ENCODE results near the gene ING1.
A peak's percentile ranks its signal among the peaks of the same experiment; 100 is the strongest.

ING1 gene

DNA sequence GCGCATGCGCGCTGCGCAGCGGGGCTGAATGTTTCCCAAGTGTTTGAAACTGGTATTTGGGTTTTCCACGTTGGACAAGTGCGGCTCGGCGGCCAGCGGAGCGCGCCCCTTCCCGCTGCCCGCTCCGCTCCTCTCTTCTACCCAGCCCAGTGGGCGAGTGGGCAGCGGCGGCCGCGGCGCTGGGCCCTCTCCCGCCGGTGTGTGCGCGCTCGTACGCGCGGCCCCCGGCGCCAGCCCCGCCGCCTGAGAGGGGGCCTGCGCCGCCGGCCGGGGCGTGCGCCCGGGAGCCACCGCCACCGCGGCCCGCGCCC lies at the start of gene ING1:
Gene ING1, plus strand, starts transcription at position 59 of the 311 bp plus-strand sequence. CDS start 450 bp downstream, outside the sequence.
- ATAC-seq (ENCODE audit: low read depth) (no peak), DNase-seq (ENCODE audit: low spot score) (no peak)
- Histone ChIP-seq H3K4me3 (ENCODE audit: severe bottlenecking) (peak within 1 kb of the TSS; percentile 72), H3K4me1 (ENCODE audit: insufficient read depth, poor library complexity, severe bottlenecking) (peaks cover 4% of the 10 kb centered on the region), H3K9me3 (ENCODE audit: severe bottlenecking) (no peaks in the 10 kb centered on the region), H3K27me3 (ENCODE audit: insufficient read depth, poor library complexity, severe bottlenecking) (no peaks in the 10 kb centered on the region), H3K36me3 (ENCODE audit: low read depth) (no peaks in the 10 kb centered on the region), H3K27ac (ENCODE audit: poor library complexity, severe bottlenecking) (peak within 1 kb of the TSS; percentile 83)
- no peak for TF ChIP-seq CTCF (IDR thresholded peaks at IDR 0.05; ENCODE audit: poor library complexity, severe bottlenecking)

GRCh38 chr13:110664041-110664440 lies 49.5 kb upstream of the ING1 start:
- no peak for TF ChIP-seq CTCF (IDR thresholded peaks at IDR 0.05; ENCODE audit: poor library complexity, severe bottlenecking)
- Histone ChIP-seq H3K36me3 (ENCODE audit: low read depth) (peaks cover 76% of the 10 kb centered on the region), H3K9me3 (ENCODE audit: severe bottlenecking) (peaks cover 4% of the 10 kb centered on the region), H3K27ac (ENCODE audit: poor library complexity, severe bottlenecking) (no peak overlapping the region), H3K4me1 (ENCODE audit: insufficient read depth, poor library complexity, severe bottlenecking) (no peaks in the 10 kb centered on the region), H3K27me3 (ENCODE audit: insufficient read depth, poor library complexity, severe bottlenecking) (no peaks in the 10 kb centered on the region), H3K4me3 (ENCODE audit: severe bottlenecking) (no peak overlapping the region)
- ATAC-seq (ENCODE audit: low read depth) (no peak), DNase-seq (ENCODE audit: low spot score) (no peak)

- ATAC-seq (ENCODE audit: low read depth) (no peak), DNase-seq (ENCODE audit: low spot score) (no peak)
- Histone ChIP-seq H3K4me1 (ENCODE audit: insufficient read depth, poor library complexity, severe bottlenecking) (no peaks in the 10 kb centered on the region), H3K27ac (ENCODE audit: poor library complexity, severe bottlenecking) (no peak overlapping the region), H3K27me3 (ENCODE audit: insufficient read depth, poor library complexity, severe bottlenecking) (no peaks in the 10 kb centered on the region), H3K9me3 (ENCODE audit: severe bottlenecking) (peaks cover 4% of the 10 kb centered on the region), H3K36me3 (ENCODE audit: low read depth) (peaks cover 78% of the 10 kb centered on the region), H3K4me3 (ENCODE audit: severe bottlenecking) (no peak overlapping the region)
- no peak for TF ChIP-seq CTCF (IDR thresholded peaks at IDR 0.05; ENCODE audit: poor library complexity, severe bottlenecking)
These were observed 48.8 kb upstream of the ING1 start for GRCh38 chr13:110664673-110665072.

DNA sequence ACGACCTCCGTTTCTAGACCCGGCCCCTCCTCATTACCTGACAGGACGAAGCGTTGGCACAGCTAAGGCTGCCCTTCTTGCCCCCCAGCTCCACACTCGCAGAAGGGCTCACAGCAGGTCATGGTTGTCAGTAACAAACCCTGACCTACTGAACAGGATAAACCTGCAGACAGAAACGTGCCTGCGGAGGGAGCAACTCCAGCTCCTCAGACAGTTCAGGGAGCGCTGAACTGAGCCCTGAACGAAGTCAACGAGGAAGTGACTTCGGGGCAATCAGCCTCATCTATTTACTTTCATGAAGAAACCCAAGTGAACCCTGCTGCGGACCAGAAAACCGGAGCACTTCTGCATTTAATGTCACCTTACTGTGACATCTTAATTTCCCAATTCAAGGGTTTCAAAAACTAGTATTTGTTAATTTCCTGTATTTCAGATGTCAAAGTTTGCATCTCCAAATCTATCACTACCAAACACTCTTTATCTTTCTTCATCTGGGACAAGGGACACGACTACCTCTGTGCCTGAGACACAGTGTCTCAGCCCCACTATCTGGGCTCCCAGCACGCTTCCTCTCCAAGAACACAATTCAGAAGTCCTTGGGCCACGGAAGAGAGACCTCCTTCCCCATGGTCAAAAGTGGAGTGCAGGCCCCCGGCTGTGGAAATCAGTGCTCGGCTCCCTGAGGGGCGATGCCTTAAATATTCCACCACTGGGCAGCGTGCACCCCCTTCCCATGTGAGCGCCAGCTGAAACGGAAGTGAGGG lies 47.8 kb upstream of the ING1 start:
- peaks cover 78% of the 10 kb centered on the region for H3K36me3 ChIP-seq (ENCODE audit: low read depth)
- H3K4me3 ChIP-seq (ENCODE audit: severe bottlenecking): no peak overlapping the region
- H3K4me1 ChIP-seq (ENCODE audit: insufficient read depth, poor library complexity, severe bottlenecking): no peaks in the 10 kb centered on the region
- no peak overlapping the region for H3K27ac ChIP-seq (ENCODE audit: poor library complexity, severe bottlenecking)
- ATAC-seq (ENCODE audit: low read depth) (no peak), DNase-seq (ENCODE audit: low spot score) (no peak)
- TF ChIP-seq CTCF (IDR thresholded peaks at IDR 0.05; ENCODE audit: poor library complexity, severe bottlenecking): no peak
- no peaks in the 10 kb centered on the region for H3K9me3 ChIP-seq (ENCODE audit: severe bottlenecking)
- H3K27me3 ChIP-seq (ENCODE audit: insufficient read depth, poor library complexity, severe bottlenecking): no peaks in the 10 kb centered on the region

GRCh38 chr13:110666255-110666533 lies 47.3 kb upstream of the ING1 start:
- no peak overlapping the region for H3K4me3 ChIP-seq (ENCODE audit: severe bottlenecking)
- H3K27ac ChIP-seq (ENCODE audit: poor library complexity, severe bottlenecking): no peak overlapping the region
- peaks cover 73% of the 10 kb centered on the region for H3K36me3 ChIP-seq (ENCODE audit: low read depth)
- H3K4me1 ChIP-seq (ENCODE audit: insufficient read depth, poor library complexity, severe bottlenecking): no peaks in the 10 kb centered on the region
- no peaks in the 10 kb centered on the region for H3K27me3 ChIP-seq (ENCODE audit: insufficient read depth, poor library complexity, severe bottlenecking)
- no peaks in the 10 kb centered on the region for H3K9me3 ChIP-seq (ENCODE audit: severe bottlenecking)
- no peak for TF ChIP-seq CTCF (IDR thresholded peaks at IDR 0.05; ENCODE audit: poor library complexity, severe bottlenecking)
- no peak for DNase-seq (ENCODE audit: low spot score)
- ATAC-seq (ENCODE audit: low read depth): no peak
